Thyroid gland (tissue), 4 donors: ENCODE results near the gene FARSA. TPM values are rescaled to one million over a fixed set of nuclear protein-coding genes. Genes with fewer than 3 reads are reported as not detected.
A peak's percentile ranks its signal among the peaks of the same experiment; 100 is the strongest.
"Not testable (repeated sequence)": the region's sequence is repeated elsewhere in the genome, so short reads cannot be mapped to it uniquely, and the experiment has no call there.

Source experiments
- DNase-seq, 2 donors: peaks; one replicate each; pipeline ENCODE4 v3.0.0-alpha.2; 2019
- H3K27ac ChIP-seq, 3 donors: fragments of 200-600 bp; sonication (generic); 1 replicate in 2 of 3; 2 replicates in 1 of 3; pipeline ENCODE4 v1.5.1; 2016 to 2019; ENCODE audit warnings: mild to moderate bottlenecking in 1 of 3, moderate library complexity in 1 of 3
- H3K27me3 ChIP-seq: fragments of 200-600 bp; sonication (generic); one replicate; pipeline ENCODE4 v1.5.1; 2019
- H3K36me3 ChIP-seq, 2 donors: fragments of 200-600 bp; sonication (generic); one replicate each; pipeline ENCODE4 v1.5.1; 2016 to 2019
- H3K4me1 ChIP-seq, 2 donors: fragments of 200-600 bp; sonication (generic); one replicate each; pipeline ENCODE4 v1.5.1; 2017 to 2019
- H3K4me3 ChIP-seq, 3 donors: fragments of 200-600 bp; sonication (generic); replicated peaks in 1 of 3; 1 replicate in 2 of 3; 2 replicates in 1 of 3; pipeline ENCODE4 v1.5.1; 2016; ENCODE audit warnings: mild to moderate bottlenecking in 1 of 3
- H3K9me3 ChIP-seq: fragments of 200-600 bp; sonication (generic); one replicate; pipeline ENCODE4 v1.5.1; 2017
- POLR2A ChIP-seq, 2 donors: fragments of 450-650 bp; IDR thresholded peaks; one replicate each; pipeline ENCODE4 v1.6.1; 2017; ENCODE audit warnings: antibody characterized with exemption in 2 of 2, mild to moderate bottlenecking in 2 of 2, moderate library complexity in 1 of 2
- WGBS, 2 donors: methylation state at CpG; one replicate each; pipeline ENCODE4 v1.1.5; 2017; 5-methylcytosine and 5-hydroxymethylcytosine counted together
- intact Hi-C: fragments of 100-400 bp; cut with DNase I; formaldehyde crosslinking; loops from one replicate; pipeline ENCODE4 v1.15.1; 2023
- total RNA-seq, 4 donors: library from RNA; depleted of rRNA; stranded (reverse); fragments of >200 nt; gene quantifications; one replicate each; pipeline ENCODE4 v1.2.3, GENCODE V29; 2016
- TF ChIP-seq, protein P1 (sequence below), 6 experiments: fragments of 200-600 bp in 3 of 6; fragments of 450-650 bp in 3 of 6; sonication (generic) in 3 of 6; IDR thresholded peaks; one replicate each; pipeline ENCODE4 v1.5.1; 2016 to 2019; ENCODE audit warnings: antibody characterized with exemption in 6 of 6, mild to moderate bottlenecking in 2 of 6, inconsistent platforms in 1 of 6, moderate library complexity in 1 of 6

The FARSA gene
- total RNA-seq, result 10 to 100 TPM; 43.5 to 61.5 (median 53.4) TPM

DNA sequence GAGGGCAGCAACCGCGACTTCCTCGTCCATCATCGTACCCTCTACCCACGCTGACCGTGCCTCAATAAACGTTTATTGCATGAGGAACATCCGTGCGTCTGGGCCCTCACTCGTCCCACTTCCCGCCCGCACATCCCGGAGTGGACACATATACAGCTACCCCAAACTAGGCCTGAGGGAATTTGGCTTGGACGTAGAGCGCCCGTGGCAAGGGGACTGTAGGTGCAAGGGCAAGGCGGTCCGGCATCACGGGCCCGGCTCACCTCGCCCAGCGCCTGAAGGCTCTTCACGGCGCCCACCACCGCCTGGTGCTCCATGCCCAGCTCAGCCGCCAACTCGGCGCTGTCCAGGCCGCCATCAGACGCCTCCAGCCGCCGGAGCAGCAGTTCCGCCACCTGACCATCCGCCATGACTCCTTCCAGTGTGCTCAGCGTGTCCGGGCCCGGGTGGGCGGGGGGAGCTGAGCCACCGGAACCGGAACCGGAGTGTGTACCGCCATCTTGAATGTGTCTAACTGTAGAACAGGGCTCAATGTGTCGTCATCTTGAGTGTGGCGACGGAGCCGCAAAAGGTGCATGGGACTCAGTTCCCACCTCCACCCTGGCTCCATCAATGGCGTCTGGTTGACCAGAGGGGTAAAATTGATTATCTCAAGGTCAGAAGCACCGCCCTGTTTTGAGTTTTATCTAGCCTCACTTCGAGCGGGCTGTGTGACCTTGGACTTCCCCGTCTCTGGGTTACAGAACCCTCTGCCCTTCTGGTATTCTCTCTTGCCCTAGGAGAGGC lies at the start of gene FARSA:
TSS of gene FARSA (minus strand) at position 425 of the 786 bp plus-strand sequence. CDS start at position 410, 15 bp downstream.
- Histone ChIP-seq H3K27ac (peak within 1 kb of the TSS; percentile 56 to 78 (median 59)), H3K36me3 (peaks cover 13 to 17% of the 10 kb centered on the region in 2 donors), H3K9me3 (no peaks in the 10 kb centered on the region), H3K4me1 (peaks cover 13 to 18% of the 10 kb centered on the region in 2 donors), H3K27me3 (no peaks in the 10 kb centered on the region), H3K4me3 (peak within 1 kb of the TSS; percentile 34 to 92 (median 65))
- peak; percentile 95 for DNase-seq
- TF ChIP-seq POLR2A (IDR thresholded peaks at IDR 0.05), result peak in 1 of 2 donors; percentile 75
- TF ChIP-seq, protein P1, sequence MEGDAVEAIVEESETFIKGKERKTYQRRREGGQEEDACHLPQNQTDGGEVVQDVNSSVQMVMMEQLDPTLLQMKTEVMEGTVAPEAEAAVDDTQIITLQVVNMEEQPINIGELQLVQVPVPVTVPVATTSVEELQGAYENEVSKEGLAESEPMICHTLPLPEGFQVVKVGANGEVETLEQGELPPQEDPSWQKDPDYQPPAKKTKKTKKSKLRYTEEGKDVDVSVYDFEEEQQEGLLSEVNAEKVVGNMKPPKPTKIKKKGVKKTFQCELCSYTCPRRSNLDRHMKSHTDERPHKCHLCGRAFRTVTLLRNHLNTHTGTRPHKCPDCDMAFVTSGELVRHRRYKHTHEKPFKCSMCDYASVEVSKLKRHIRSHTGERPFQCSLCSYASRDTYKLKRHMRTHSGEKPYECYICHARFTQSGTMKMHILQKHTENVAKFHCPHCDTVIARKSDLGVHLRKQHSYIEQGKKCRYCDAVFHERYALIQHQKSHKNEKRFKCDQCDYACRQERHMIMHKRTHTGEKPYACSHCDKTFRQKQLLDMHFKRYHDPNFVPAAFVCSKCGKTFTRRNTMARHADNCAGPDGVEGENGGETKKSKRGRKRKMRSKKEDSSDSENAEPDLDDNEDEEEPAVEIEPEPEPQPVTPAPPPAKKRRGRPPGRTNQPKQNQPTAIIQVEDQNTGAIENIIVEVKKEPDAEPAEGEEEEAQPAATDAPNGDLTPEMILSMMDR (IDR thresholded peaks at IDR 0.05), result no peak
- intact Hi-C loops, result loop anchor here (10.0 kb wide), 1 partner anchor 49 kb away; the partner anchor contains the start of genes DNASE2 and KLF1
- 3 to 14% methylated on average over 17 to 26 of the region's 51 CpGs for WGBS, 2 donors

DNA sequence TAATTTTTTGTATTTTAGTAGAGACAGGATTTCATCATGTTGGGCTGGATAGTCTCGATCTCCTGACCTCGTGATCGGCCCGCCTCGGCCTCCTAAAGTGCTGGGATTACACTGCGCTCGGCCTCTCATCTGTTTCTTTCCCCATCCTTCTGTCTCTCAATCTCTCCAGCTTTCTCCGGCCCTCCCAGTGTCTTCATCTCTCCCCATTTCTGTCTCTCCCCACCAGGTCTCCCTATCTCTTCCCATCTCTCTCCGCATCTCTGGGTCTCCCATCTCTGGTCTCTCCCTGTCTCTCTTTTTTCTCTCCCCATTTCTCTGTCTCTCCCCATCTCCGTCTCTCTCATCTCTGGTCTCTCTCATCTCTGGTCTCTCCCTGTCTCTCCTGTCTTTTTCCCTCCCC lies 49.6 kb upstream of the FARSA start:
- intact Hi-C loops, result loop anchor here (2.0 kb wide), 2 partner anchors 78 to 112 kb away; no protein-coding TSS in a partner anchor
- H3K9me3 ChIP-seq, result no peaks in the 10 kb centered on the region
- H3K36me3 ChIP-seq, result no peaks in the 10 kb centered on the region
- peaks cover 4 to 14% of the 10 kb centered on the region in 2 donors for H3K4me1 ChIP-seq
- H3K4me3 ChIP-seq, result no peak overlapping the region
- 53 to 56% methylated on average over 10 of the region's 10 CpGs for WGBS, 2 donors
- TF ChIP-seq POLR2A (IDR thresholded peaks at IDR 0.05), result no peak
- TF ChIP-seq, protein P1 (IDR thresholded peaks at IDR 0.05), result no peak
- no peak overlapping the region for H3K27ac ChIP-seq
- DNase-seq, result no peak
- no peaks in the 10 kb centered on the region for H3K27me3 ChIP-seq

DNA sequence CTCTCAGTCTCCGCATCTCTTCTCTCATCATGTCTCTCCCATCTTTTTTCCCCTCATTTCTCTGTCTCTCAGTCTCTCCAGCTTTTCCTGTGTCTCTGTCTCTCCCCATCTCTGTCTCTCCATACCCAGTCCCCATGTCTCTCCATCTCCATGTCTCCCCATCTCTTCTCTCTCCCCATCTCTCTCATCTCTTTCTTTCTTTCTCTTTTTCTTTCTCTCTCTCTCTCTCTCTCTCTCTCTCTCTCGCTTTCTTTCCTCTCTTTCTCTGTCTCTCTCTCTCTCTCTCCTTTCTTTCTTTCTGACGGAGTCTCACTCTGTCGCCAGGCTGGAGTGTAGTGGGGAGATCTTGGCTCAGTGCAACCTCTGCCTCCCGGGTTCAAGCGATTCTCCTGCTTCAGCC lies 49.1 kb upstream of the FARSA start:
- peaks cover 4 to 14% of the 10 kb centered on the region in 2 donors for H3K4me1 ChIP-seq
- intact Hi-C loops, result loop anchor here (2.0 kb wide), 2 partner anchors 78 to 112 kb away; no protein-coding TSS in a partner anchor
- H3K27ac ChIP-seq, result no peak overlapping the region
- no peaks in the 10 kb centered on the region for H3K36me3 ChIP-seq
- no peaks in the 10 kb centered on the region for H3K9me3 ChIP-seq
- no peaks in the 10 kb centered on the region for H3K27me3 ChIP-seq
- 92% methylated on average over 6 of the region's 6 CpGs for WGBS, 2 donors
- DNase-seq, result no peak
- TF ChIP-seq, protein P1 (IDR thresholded peaks at IDR 0.05), result no peak
- no peak for TF ChIP-seq POLR2A (IDR thresholded peaks at IDR 0.05)
- no peak overlapping the region for H3K4me3 ChIP-seq

DNA sequence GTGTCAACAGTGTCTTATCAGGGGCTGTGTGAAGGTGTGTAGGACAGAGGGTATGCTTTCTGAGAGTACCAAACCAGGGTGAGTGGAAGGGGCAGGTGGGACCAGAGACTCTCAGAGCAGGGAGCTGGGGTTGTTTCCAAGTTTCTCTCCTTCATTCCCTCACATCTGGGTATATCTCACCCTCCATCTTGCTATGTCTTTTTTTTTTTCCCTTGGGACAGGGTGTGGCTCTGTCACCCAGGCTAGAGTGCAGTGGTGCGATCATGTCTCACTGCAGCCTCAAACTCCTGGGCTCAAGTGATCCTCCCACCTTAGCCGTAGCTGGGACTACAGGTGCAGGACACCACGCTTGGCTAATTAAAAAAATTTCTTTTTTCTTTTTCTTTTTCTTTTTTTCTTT lies 46.5 kb upstream of the FARSA start:
- H3K27ac ChIP-seq, result no peak overlapping the region
- H3K36me3 ChIP-seq, result no peaks in the 10 kb centered on the region
- H3K9me3 ChIP-seq, result no peaks in the 10 kb centered on the region
- DNase-seq, result no peak
- H3K27me3 ChIP-seq, result no peaks in the 10 kb centered on the region
- H3K4me1 ChIP-seq, result peaks cover 4 to 11% of the 10 kb centered on the region in 2 donors
- no peak for TF ChIP-seq POLR2A (IDR thresholded peaks at IDR 0.05)
- TF ChIP-seq, protein P1 (IDR thresholded peaks at IDR 0.05), result no peak
- 90 to 93% methylated on average over 3 of the region's 3 CpGs for WGBS, 2 donors
- intact Hi-C loops, result loop anchor here (10.0 kb wide), 2 partner anchors 255 to 285 kb away; no protein-coding TSS in a partner anchor
- H3K4me3 ChIP-seq, result no peak overlapping the region

DNA sequence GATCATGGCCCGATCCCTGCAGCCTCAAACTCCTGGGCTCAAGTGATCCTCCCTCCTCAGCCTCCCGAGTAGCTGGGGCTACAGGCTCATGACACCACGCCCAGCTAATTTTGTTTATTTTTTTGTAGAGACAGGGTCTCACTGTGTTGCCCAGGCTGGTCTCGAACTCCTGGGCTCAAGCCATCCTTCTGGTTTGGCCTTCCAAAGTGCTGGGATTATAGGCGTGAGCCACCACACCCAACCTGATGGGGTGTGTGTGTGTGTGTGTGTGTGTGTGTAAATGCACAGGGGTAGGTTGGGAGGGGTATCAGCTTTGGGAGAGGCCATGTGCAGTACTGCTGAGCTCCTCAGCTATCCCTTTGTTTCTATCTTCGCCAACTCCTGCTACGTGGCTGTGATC lies 42.6 kb upstream of the FARSA start:
- not testable (repeated sequence) for H3K9me3 ChIP-seq, H3K36me3 ChIP-seq, DNase-seq, H3K4me3 ChIP-seq, H3K27me3 ChIP-seq, H3K4me1 ChIP-seq
- 81 to 83% methylated on average over 7 of the region's 7 CpGs for WGBS, 2 donors
- intact Hi-C loops, result loop anchor here (10.0 kb wide), 2 partner anchors 259 to 289 kb away; no protein-coding TSS in a partner anchor
- H3K27ac ChIP-seq, result peak overlapping the region in 1 of 3 donors; percentile 43
